Activated T-helper 1 cell treated with anti-CD3 and anti-CD28 coated beads, Interleukin-12 subunit alpha, Interleukin-12 subunit beta, Interleukin-2, Interleukin-4 antibody, amounts not matched to agents 30 ng/mL and 10 ng/mL and 1 ng/mL, durations not matched to agents 14 hours and 24 hours and 36 hours (primary cell): ENCODE measurements around the gene ASIC4. TPM values are rescaled to one million over a fixed set of nuclear protein-coding genes. Genes with fewer than 3 reads are reported as not detected.

ENCODE experiments used
- DNase-seq: peaks from one replicate; pipeline ENCODE4 v3.0.0; 2021; ENCODE audit warnings: low spot score
- H3K27ac Mint-ChIP-seq: one replicate; pipeline ENCODE4 v1.8.0; 2021; ENCODE audit warnings: mild to moderate bottlenecking, mixed read lengths
- H3K27me3 Mint-ChIP-seq: one replicate; pipeline ENCODE4 v1.8.0; 2022; ENCODE audit warnings: mild to moderate bottlenecking, moderate library complexity, mixed read lengths; ENCODE audit not compliant: insufficient read depth
- H3K36me3 Mint-ChIP-seq: one replicate; pipeline ENCODE4 v1.8.0; 2021; ENCODE audit warnings: low read depth, mixed read lengths
- H3K4me1 Mint-ChIP-seq: one replicate; pipeline ENCODE4 v1.8.0; 2021; ENCODE audit warnings: low read depth, mixed read lengths
- H3K4me3 Mint-ChIP-seq: one replicate; pipeline ENCODE4 v1.8.0; 2021; ENCODE audit warnings: mild to moderate bottlenecking, moderate library complexity, mixed read lengths
- H3K9me3 Mint-ChIP-seq: one replicate; pipeline ENCODE4 v1.8.0; 2021; ENCODE audit warnings: mixed read lengths
- intact Hi-C: fragments of 100-400 bp; cut with micrococcal nuclease; formaldehyde crosslinking; loops from one replicate; pipeline ENCODE4 v1.15.1; 2024
- total RNA-seq: library from RNA; stranded (reverse); gene quantifications from 2 replicates; pipeline ENCODE4 v1.2.3, GENCODE V29; 2022

ASIC4 gene
- total RNA-seq, 1 donor from 2014 or later: 0.08 TPM

GRCh38 chr2:219507581-219508443 is 6.5 kb upstream of the ASIC4 start:
- no peak for DNase-seq
- peaks cover 12% of the 10 kb centered on the region for H3K36me3 Mint-ChIP-seq
- H3K27ac Mint-ChIP-seq: no peak overlapping the region
- H3K4me3 Mint-ChIP-seq: no peak overlapping the region
- H3K4me1 Mint-ChIP-seq: peaks cover 10% of the 10 kb centered on the region
- peaks cover 31% of the 10 kb centered on the region for H3K27me3 Mint-ChIP-seq
- intact Hi-C loops: no loop called here
- no peaks in the 10 kb centered on the region for H3K9me3 Mint-ChIP-seq

- Mint-ChIP-seq H3K27me3 (peaks cover 36% of the 10 kb centered on the region), H3K4me3 (no peak overlapping the region), H3K36me3 (peaks cover 11% of the 10 kb centered on the region), H3K4me1 (peaks cover 10% of the 10 kb centered on the region), H3K9me3 (no peaks in the 10 kb centered on the region), H3K27ac (no peak overlapping the region)
- no peak for DNase-seq
- intact Hi-C loops: no loop called here
Measured at GRCh38 chr2:219508444-219508734, 5.9 kb upstream of the ASIC4 start.

GRCh38 chr2:219508971-219509779 is 5.1 kb upstream of the ASIC4 start:
- no peak for DNase-seq
- Mint-ChIP-seq H3K9me3 (no peaks in the 10 kb centered on the region), H3K36me3 (peaks cover 7% of the 10 kb centered on the region), H3K27ac (no peak overlapping the region), H3K4me3 (no peak overlapping the region), H3K4me1 (peaks cover 10% of the 10 kb centered on the region), H3K27me3 (peaks cover 42% of the 10 kb centered on the region)
- intact Hi-C loops: loop anchor here (1.0 kb wide), 2 partner anchors 11 to 21 kb away; partner anchors contain the start of gene GMPPA

- Mint-ChIP-seq H3K27me3 (peaks cover 43% of the 10 kb centered on the region), H3K4me3 (no peak overlapping the region), H3K27ac (no peak overlapping the region), H3K9me3 (no peaks in the 10 kb centered on the region), H3K36me3 (peaks cover 4% of the 10 kb centered on the region), H3K4me1 (peaks cover 10% of the 10 kb centered on the region)
- DNase-seq: peak; percentile 12
- intact Hi-C loops: loop anchor here (1.0 kb wide), 2 partner anchors 12 to 20 kb away; partner anchors contain the start of gene GMPPA
Measured at GRCh38 chr2:219509780-219510511, 4.3 kb upstream of the ASIC4 start.

GRCh38 chr2:219510512-219511135 is 3.7 kb upstream of the ASIC4 start:
- no peak overlapping the region for H3K27ac Mint-ChIP-seq
- peaks cover 44% of the 10 kb centered on the region for H3K27me3 Mint-ChIP-seq
- peaks cover 4% of the 10 kb centered on the region for H3K36me3 Mint-ChIP-seq
- intact Hi-C loops: no loop called here
- no peak overlapping the region for H3K4me3 Mint-ChIP-seq
- H3K4me1 Mint-ChIP-seq: peaks cover 10% of the 10 kb centered on the region
- no peak for DNase-seq
- H3K9me3 Mint-ChIP-seq: no peaks in the 10 kb centered on the region

- H3K27me3 Mint-ChIP-seq: peaks cover 54% of the 10 kb centered on the region
- H3K27ac Mint-ChIP-seq: no peak overlapping the region
- H3K4me3 Mint-ChIP-seq: no peak overlapping the region
Measured at GRCh38 chr2:219511547-219512325, 2.5 kb upstream of the ASIC4 start.

GRCh38 chr2:219512524-219513216 is 1.6 kb upstream of the ASIC4 start:
- no peak for DNase-seq
- Mint-ChIP-seq H3K27me3 (peaks cover 59% of the 10 kb centered on the region), H3K4me1 (peaks cover 10% of the 10 kb centered on the region), H3K9me3 (no peaks in the 10 kb centered on the region), H3K27ac (no peak overlapping the region), H3K4me3 (no peak overlapping the region), H3K36me3 (no peaks in the 10 kb centered on the region)
- intact Hi-C loops: no loop called here

More at GRCh38 chr2:219511547-219512325, 2.5 kb upstream of the ASIC4 start:
- Mint-ChIP-seq H3K9me3 (no peaks in the 10 kb centered on the region), H3K4me1 (peaks cover 10% of the 10 kb centered on the region), H3K36me3 (no peaks in the 10 kb centered on the region)
- DNase-seq: no peak
- intact Hi-C loops: no loop called here

- peaks cover 66% of the 10 kb centered on the region for H3K27me3 Mint-ChIP-seq
- no peak overlapping the region for H3K4me3 Mint-ChIP-seq
- intact Hi-C loops: no loop called here
- DNase-seq: no peak
- H3K9me3 Mint-ChIP-seq: no peaks in the 10 kb centered on the region
- no peak overlapping the region for H3K27ac Mint-ChIP-seq
- H3K4me1 Mint-ChIP-seq: peaks cover 10% of the 10 kb centered on the region
- H3K36me3 Mint-ChIP-seq: no peaks in the 10 kb centered on the region
Measured at GRCh38 chr2:219513787-219514186, 495 bp upstream of the ASIC4 start.

- intact Hi-C loops: no loop called here
- peaks cover 66% of the 10 kb centered on the region for H3K27me3 Mint-ChIP-seq
- peaks cover 5% of the 10 kb centered on the region for H3K4me1 Mint-ChIP-seq
- H3K9me3 Mint-ChIP-seq: no peaks in the 10 kb centered on the region
- no peak overlapping the region for H3K4me3 Mint-ChIP-seq
- DNase-seq: no peak
- no peak overlapping the region for H3K27ac Mint-ChIP-seq
- no peaks in the 10 kb centered on the region for H3K36me3 Mint-ChIP-seq
Measured at GRCh38 chr2:219514836-219515235, 554 bp downstream of the ASIC4 start.

GRCh38 chr2:219515874-219516629 is 1.8 kb downstream of the ASIC4 start:
- no peak for DNase-seq
- no peaks in the 10 kb centered on the region for H3K9me3 Mint-ChIP-seq
- no peaks in the 10 kb centered on the region for H3K4me1 Mint-ChIP-seq
- intact Hi-C loops: no loop called here
- peaks cover 64% of the 10 kb centered on the region for H3K27me3 Mint-ChIP-seq
- H3K4me3 Mint-ChIP-seq: no peak overlapping the region
- no peaks in the 10 kb centered on the region for H3K36me3 Mint-ChIP-seq
- H3K27ac Mint-ChIP-seq: no peak overlapping the region

GRCh38 chr2:219516888-219517287 is 2.6 kb downstream of the ASIC4 start:
- Mint-ChIP-seq H3K4me1 (no peaks in the 10 kb centered on the region), H3K9me3 (no peaks in the 10 kb centered on the region), H3K36me3 (no peaks in the 10 kb centered on the region), H3K27ac (no peak overlapping the region), H3K4me3 (no peak overlapping the region), H3K27me3 (peaks cover 66% of the 10 kb centered on the region)
- DNase-seq: no peak
- intact Hi-C loops: no loop called here
